Measurements from ENCODE around the gene CABLES2. TPM values are rescaled to one million over a fixed set of nuclear protein-coding genes. Genes with fewer than 3 reads are reported as not detected.

The CABLES2 gene
- total RNA-seq, 1 donor from 2014 or later, result 12.5 TPM

GRCh38 chr20:62446481-62446880 lies 39.4 kb upstream of the CABLES2 start:
- no peaks in the 10 kb centered on the region for H3K27me3 Mint-ChIP-seq (ENCODE audit: low read depth)
- DNase-seq (ENCODE audit: low spot score), result no peak
- no peaks in the 10 kb centered on the region for H3K36me3 Mint-ChIP-seq (ENCODE audit: low read depth)
- no peaks in the 10 kb centered on the region for H3K4me1 Mint-ChIP-seq (ENCODE audit: low read depth)
- H3K9me3 Mint-ChIP-seq, result no peaks in the 10 kb centered on the region
- H3K4me3 Mint-ChIP-seq (ENCODE audit: low read depth), result no peak overlapping the region
- H3K27ac Mint-ChIP-seq, result no peak overlapping the region
- intact Hi-C loops (cut with micrococcal nuclease), result no loop called here

- H3K36me3 Mint-ChIP-seq (ENCODE audit: low read depth), result no peaks in the 10 kb centered on the region
- intact Hi-C loops (cut with micrococcal nuclease), result no loop called here
- H3K4me3 Mint-ChIP-seq (ENCODE audit: low read depth), result no peak overlapping the region
- DNase-seq (ENCODE audit: low spot score), result no peak
- H3K27me3 Mint-ChIP-seq (ENCODE audit: low read depth), result no peaks in the 10 kb centered on the region
- H3K4me1 Mint-ChIP-seq (ENCODE audit: low read depth), result no peaks in the 10 kb centered on the region
- H3K9me3 Mint-ChIP-seq, result no peaks in the 10 kb centered on the region
- H3K27ac Mint-ChIP-seq, result no peak overlapping the region
Measured at GRCh38 chr20:62445553-62446340, 38.7 kb upstream of the CABLES2 start.

GRCh38 chr20:62444286-62444685 lies 37.2 kb upstream of the CABLES2 start:
- intact Hi-C loops (cut with micrococcal nuclease), result no loop called here
- no peaks in the 10 kb centered on the region for H3K9me3 Mint-ChIP-seq
- no peaks in the 10 kb centered on the region for H3K27me3 Mint-ChIP-seq (ENCODE audit: low read depth)
- H3K4me1 Mint-ChIP-seq (ENCODE audit: low read depth), result no peaks in the 10 kb centered on the region
- no peak for DNase-seq (ENCODE audit: low spot score)
- H3K36me3 Mint-ChIP-seq (ENCODE audit: low read depth), result no peaks in the 10 kb centered on the region
- no peak overlapping the region for H3K4me3 Mint-ChIP-seq (ENCODE audit: low read depth)
- H3K27ac Mint-ChIP-seq, result no peak overlapping the region

GRCh38 chr20:62441987-62442539 lies 35.0 kb upstream of the CABLES2 start:
- Mint-ChIP-seq H3K36me3 (ENCODE audit: low read depth) (no peaks in the 10 kb centered on the region), H3K4me3 (ENCODE audit: low read depth) (no peak overlapping the region), H3K27ac (no peak overlapping the region), H3K9me3 (no peaks in the 10 kb centered on the region), H3K4me1 (ENCODE audit: low read depth) (no peaks in the 10 kb centered on the region), H3K27me3 (ENCODE audit: low read depth) (no peaks in the 10 kb centered on the region)
- no peak for DNase-seq (ENCODE audit: low spot score)
- intact Hi-C loops (cut with micrococcal nuclease), result no loop called here

GRCh38 chr20:62439218-62439617 lies 32.1 kb upstream of the CABLES2 start:
- no peaks in the 10 kb centered on the region for H3K4me1 Mint-ChIP-seq (ENCODE audit: low read depth)
- H3K4me3 Mint-ChIP-seq (ENCODE audit: low read depth), result no peak overlapping the region
- H3K36me3 Mint-ChIP-seq (ENCODE audit: low read depth), result no peaks in the 10 kb centered on the region
- no peak for DNase-seq (ENCODE audit: low spot score)
- H3K9me3 Mint-ChIP-seq, result no peaks in the 10 kb centered on the region
- H3K27me3 Mint-ChIP-seq (ENCODE audit: low read depth), result peaks cover 10% of the 10 kb centered on the region
- no peak overlapping the region for H3K27ac Mint-ChIP-seq
- intact Hi-C loops (cut with micrococcal nuclease), result no loop called here

- Mint-ChIP-seq H3K4me3 (ENCODE audit: low read depth) (no peak overlapping the region), H3K27ac (no peak overlapping the region), H3K36me3 (ENCODE audit: low read depth) (no peaks in the 10 kb centered on the region), H3K27me3 (ENCODE audit: low read depth) (peaks cover 17% of the 10 kb centered on the region), H3K9me3 (no peaks in the 10 kb centered on the region), H3K4me1 (ENCODE audit: low read depth) (no peaks in the 10 kb centered on the region)
- no peak for DNase-seq (ENCODE audit: low spot score)
- intact Hi-C loops (cut with micrococcal nuclease), result no loop called here
Measured at GRCh38 chr20:62437927-62438326, 30.8 kb upstream of the CABLES2 start.

GRCh38 chr20:62437496-62437895 lies 30.4 kb upstream of the CABLES2 start:
- H3K4me3 Mint-ChIP-seq (ENCODE audit: low read depth), result no peak overlapping the region
- H3K4me1 Mint-ChIP-seq (ENCODE audit: low read depth), result no peaks in the 10 kb centered on the region
- peaks cover 17% of the 10 kb centered on the region for H3K27me3 Mint-ChIP-seq (ENCODE audit: low read depth)
- no peaks in the 10 kb centered on the region for H3K9me3 Mint-ChIP-seq
- no peaks in the 10 kb centered on the region for H3K36me3 Mint-ChIP-seq (ENCODE audit: low read depth)
- no peak overlapping the region for H3K27ac Mint-ChIP-seq
- DNase-seq (ENCODE audit: low spot score), result no peak
- intact Hi-C loops (cut with micrococcal nuclease), result no loop called here

DNA sequence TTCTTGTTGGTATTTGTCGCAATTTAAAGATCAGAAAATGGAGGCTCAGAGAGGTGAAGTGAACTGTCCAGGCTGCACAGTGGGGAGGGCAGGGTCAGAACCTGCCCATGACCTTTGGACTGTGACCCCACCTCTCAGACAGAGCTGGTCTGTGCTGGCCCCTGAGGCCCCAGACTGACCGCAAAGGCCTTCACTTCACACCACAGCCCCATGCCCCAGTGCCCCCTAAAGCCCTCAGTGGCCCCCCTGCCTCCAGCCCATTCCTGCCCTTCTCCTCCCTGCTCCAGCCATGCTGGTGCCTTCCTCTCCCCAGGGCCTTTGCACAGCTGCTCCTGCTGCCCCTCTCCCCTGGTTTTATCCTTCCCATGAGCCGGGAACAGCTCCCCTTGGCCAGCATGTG lies 29.6 kb upstream of the CABLES2 start:
- Mint-ChIP-seq H3K4me1 (ENCODE audit: low read depth) (no peaks in the 10 kb centered on the region), H3K36me3 (ENCODE audit: low read depth) (no peaks in the 10 kb centered on the region), H3K4me3 (ENCODE audit: low read depth) (no peak overlapping the region), H3K27me3 (ENCODE audit: low read depth) (peaks cover 17% of the 10 kb centered on the region), H3K9me3 (no peaks in the 10 kb centered on the region), H3K27ac (no peak overlapping the region)
- no peak for DNase-seq (ENCODE audit: low spot score)
- intact Hi-C loops (cut with micrococcal nuclease), result no loop called here

DNA sequence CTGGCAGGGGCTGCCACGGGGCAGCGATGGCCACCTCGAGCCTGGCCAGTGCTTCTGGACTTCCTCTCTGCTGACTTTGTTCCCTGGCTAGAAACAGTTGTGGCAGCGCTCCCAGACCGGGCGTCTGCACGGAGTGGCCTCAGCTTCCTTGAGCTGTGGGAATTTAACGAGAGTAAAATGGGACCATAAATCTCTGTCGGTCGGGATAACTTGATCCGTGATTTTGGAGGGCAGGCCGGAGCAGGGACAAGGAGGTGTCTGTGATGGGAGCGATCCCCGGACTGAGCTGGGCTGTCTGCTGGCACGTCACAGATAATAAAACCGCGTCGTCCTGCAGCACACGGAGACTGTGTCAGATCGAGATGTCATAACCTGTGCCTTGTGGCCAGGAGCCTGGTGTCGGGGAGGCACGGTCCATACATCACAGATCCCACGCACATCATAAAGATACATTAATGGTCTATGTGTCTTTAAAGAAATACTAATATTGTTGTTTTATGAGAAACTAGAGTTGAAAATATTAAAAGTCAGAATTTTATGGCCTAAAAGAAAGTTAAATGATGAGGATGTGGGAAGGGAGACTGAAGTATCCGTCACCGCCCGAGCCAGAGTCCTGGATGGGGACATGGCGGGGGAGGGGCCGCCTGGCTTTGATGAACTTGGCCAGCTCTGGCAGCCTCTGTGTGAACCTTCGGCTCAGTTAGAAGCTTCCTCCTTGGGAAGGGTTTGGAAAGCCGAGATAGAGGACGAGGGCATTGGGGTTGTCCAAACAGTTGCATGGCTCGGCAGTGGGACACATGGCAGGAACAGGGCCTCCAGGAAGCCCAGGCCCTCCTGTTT lies 26.8 kb upstream of the CABLES2 start:
- no peaks in the 10 kb centered on the region for H3K4me1 Mint-ChIP-seq (ENCODE audit: low read depth)
- H3K27me3 Mint-ChIP-seq (ENCODE audit: low read depth), result peaks cover 17% of the 10 kb centered on the region
- H3K27ac Mint-ChIP-seq, result no peak overlapping the region
- H3K9me3 Mint-ChIP-seq, result no peaks in the 10 kb centered on the region
- no peak overlapping the region for H3K4me3 Mint-ChIP-seq (ENCODE audit: low read depth)
- DNase-seq (ENCODE audit: low spot score), result no peak
- H3K36me3 Mint-ChIP-seq (ENCODE audit: low read depth), result no peaks in the 10 kb centered on the region
- intact Hi-C loops (cut with micrococcal nuclease), result no loop called here

DNA sequence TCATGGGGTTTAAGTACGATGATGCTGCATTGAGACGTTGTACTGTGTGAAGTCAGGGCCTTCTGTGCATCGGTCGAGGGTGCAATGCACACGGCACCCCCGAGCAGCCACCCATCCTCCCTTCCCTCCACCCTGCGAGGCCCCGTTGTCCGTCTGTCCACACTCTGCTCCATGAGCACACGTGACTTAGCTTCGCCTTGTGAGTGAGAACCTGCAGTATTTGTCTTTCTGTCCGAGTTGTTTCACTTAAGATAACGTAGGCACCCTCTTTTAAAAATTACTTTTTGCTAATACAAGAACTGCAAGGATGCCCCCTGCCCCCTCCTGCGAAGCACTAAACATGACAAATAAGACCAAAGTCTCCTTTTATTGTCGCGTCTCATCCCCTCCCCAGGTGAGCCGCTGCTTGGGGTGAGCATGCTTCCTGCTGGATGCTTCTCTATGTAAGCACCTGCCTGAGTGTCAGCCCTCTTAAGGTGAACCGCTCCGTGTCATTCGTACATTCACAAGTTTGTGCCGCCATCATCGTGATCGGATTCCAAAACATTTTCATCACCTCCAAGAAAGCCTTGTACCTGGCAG lies 23.9 kb upstream of the CABLES2 start:
- Mint-ChIP-seq H3K4me1 (ENCODE audit: low read depth) (no peaks in the 10 kb centered on the region), H3K36me3 (ENCODE audit: low read depth) (no peaks in the 10 kb centered on the region), H3K27me3 (ENCODE audit: low read depth) (peaks cover 17% of the 10 kb centered on the region), H3K27ac (no peak overlapping the region), H3K9me3 (no peaks in the 10 kb centered on the region), H3K4me3 (ENCODE audit: low read depth) (no peak overlapping the region)
- no peak for DNase-seq (ENCODE audit: low spot score)
- intact Hi-C loops (cut with micrococcal nuclease), result no loop called here

DNA sequence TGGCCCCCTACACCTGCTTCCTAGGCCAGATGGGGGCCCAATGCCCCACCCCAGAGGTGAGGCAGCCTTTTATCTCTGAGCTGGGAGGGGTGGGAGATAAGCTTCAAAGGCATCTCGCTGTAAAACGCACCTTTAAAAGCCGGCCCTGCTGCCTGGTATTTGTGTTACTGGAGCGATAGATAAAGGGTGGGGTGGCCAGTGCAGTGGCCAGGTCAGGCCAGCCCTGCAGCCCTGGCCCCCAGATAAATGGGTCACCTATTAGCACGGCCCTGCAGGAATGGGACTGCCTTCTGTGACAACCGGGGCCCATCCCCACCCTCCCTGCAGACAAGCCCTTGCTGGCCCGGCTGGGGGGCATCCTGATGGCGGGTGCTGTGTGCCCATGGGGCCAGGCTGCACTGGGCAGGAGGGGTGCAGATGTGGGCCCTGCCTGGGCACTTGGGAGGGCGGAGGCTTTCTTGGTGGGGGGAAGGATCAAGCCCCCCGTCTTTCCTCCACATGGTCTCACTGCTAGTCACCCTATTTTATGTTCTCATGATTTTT lies 23.3 kb upstream of the CABLES2 start:
- Mint-ChIP-seq H3K9me3 (no peaks in the 10 kb centered on the region), H3K4me3 (ENCODE audit: low read depth) (no peak overlapping the region), H3K4me1 (ENCODE audit: low read depth) (no peaks in the 10 kb centered on the region)

GRCh38 chr20:62429455-62430310 lies 22.6 kb upstream of the CABLES2 start:
- peaks cover 12% of the 10 kb centered on the region for H3K27me3 Mint-ChIP-seq (ENCODE audit: low read depth)

More for the DNA sequence above, 23.3 kb upstream of the CABLES2 start:
- no peak for DNase-seq (ENCODE audit: low spot score)
- H3K27me3 Mint-ChIP-seq (ENCODE audit: low read depth), result peaks cover 17% of the 10 kb centered on the region
- no peak overlapping the region for H3K27ac Mint-ChIP-seq
- H3K36me3 Mint-ChIP-seq (ENCODE audit: low read depth), result no peaks in the 10 kb centered on the region
- intact Hi-C loops (cut with micrococcal nuclease), result no loop called here

More at GRCh38 chr20:62429455-62430310, 22.6 kb upstream of the CABLES2 start:
- intact Hi-C loops (cut with micrococcal nuclease), result no loop called here
- H3K27ac Mint-ChIP-seq, result no peak overlapping the region
- no peaks in the 10 kb centered on the region for H3K36me3 Mint-ChIP-seq (ENCODE audit: low read depth)
- DNase-seq (ENCODE audit: low spot score), result no peak
- H3K9me3 Mint-ChIP-seq, result no peaks in the 10 kb centered on the region
- no peak overlapping the region for H3K4me3 Mint-ChIP-seq (ENCODE audit: low read depth)
- no peaks in the 10 kb centered on the region for H3K4me1 Mint-ChIP-seq (ENCODE audit: low read depth)
